Upper lobe of right lung (tissue), 1 donor: ENCODE results near the gene TCHP. TPM values are rescaled to one million over a fixed set of nuclear protein-coding genes. Genes with fewer than 3 reads are reported as not detected.

Experiments used
- ATAC-seq: fragments of 200-7000 bp; cut with Tn5 transposase; one replicate; pipeline ENCODE4 v1.9.1; 2020; ENCODE audit warnings: mild to moderate bottlenecking, moderate library complexity
- DNase-seq: peaks from one replicate; pipeline ENCODE4 v3.0.0-alpha.2; 2020
- H3K27ac ChIP-seq: fragments of 200-600 bp; one replicate; pipeline ENCODE4 v1.8.0; 2022
- H3K27me3 ChIP-seq: fragments of 200-600 bp; one replicate; pipeline ENCODE4 v1.8.0; 2022; ENCODE audit warnings: mild to moderate bottlenecking
- H3K36me3 ChIP-seq: fragments of 200-600 bp; one replicate; pipeline ENCODE4 v1.8.0; 2022
- H3K4me1 ChIP-seq: fragments of 200-600 bp; one replicate; pipeline ENCODE4 v1.8.0; 2022
- H3K4me3 ChIP-seq: fragments of 200-600 bp; one replicate; pipeline ENCODE4 v1.8.0; 2022; ENCODE audit warnings: mild to moderate bottlenecking
- H3K9me3 ChIP-seq: fragments of 200-600 bp; one replicate; pipeline ENCODE4 v1.8.0; 2022
- CTCF ChIP-seq: fragments of 200-600 bp; IDR thresholded peaks from one replicate; pipeline ENCODE4 v1.8.0; 2022; ENCODE audit warnings: antibody characterized with exemption
- intact Hi-C: fragments of 100-400 bp; cut with DNase I; formaldehyde crosslinking; loops from one replicate; pipeline ENCODE4 v1.11.0; 2022
- total RNA-seq: library from RNA; stranded (reverse); fragmentation: NEBNext Ultra II Directional; extraction: Animal tissue kit (Norgen Biotek cat#: 25700); gene quantifications from one replicate; pipeline ENCODE4 v1.2.1, GENCODE V29; 2021
- donor health status: DM: no; HTN: yes; CAD: no; lungs with severe emphysema.

The TCHP gene
- total RNA-seq, 1 donor from 2014 or later = 16.5 TPM

GRCh38 chr12:109877504-109878246 is 22.4 kb upstream of the TCHP start:
- ATAC-seq (no peak), DNase-seq (no peak)
- Histone ChIP-seq H3K4me3 (no peak overlapping the region), H3K27ac (no peak overlapping the region), H3K9me3 (no peaks in the 10 kb centered on the region), H3K4me1 (peaks cover 26% of the 10 kb centered on the region), H3K36me3 (peaks cover under 1% of the 10 kb centered on the region), H3K27me3 (no peaks in the 10 kb centered on the region)
- no peak for TF ChIP-seq CTCF
- intact Hi-C loops = no loop called here

DNA sequence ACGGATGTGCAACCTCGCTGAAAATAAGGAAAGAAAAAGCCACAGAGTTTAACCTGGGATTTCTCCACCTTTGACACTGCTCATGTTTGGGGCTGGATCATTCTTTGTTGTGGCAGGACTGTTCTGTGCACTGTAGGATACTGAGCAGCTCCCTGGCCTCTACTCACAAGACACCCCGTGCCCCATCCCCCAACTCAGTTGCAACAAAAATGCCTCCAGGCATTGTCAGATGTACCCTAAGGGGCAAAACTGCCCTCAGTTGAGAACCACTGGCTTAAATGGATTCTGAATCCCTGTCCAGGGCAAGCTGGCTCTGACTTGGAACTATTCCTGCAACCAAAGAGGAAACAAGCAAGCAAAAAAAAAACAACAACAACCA is 21.8 kb upstream of the TCHP start:
- Histone ChIP-seq H3K36me3 (no peaks in the 10 kb centered on the region), H3K27ac (no peak overlapping the region), H3K27me3 (no peaks in the 10 kb centered on the region), H3K4me1 (peaks cover 26% of the 10 kb centered on the region), H3K4me3 (no peak overlapping the region), H3K9me3 (no peaks in the 10 kb centered on the region)
- no peak for DNase-seq
- intact Hi-C loops = no loop called here
- no peak for TF ChIP-seq CTCF
- ATAC-seq = no peak

- DNase-seq (no peak), ATAC-seq (no peak)
- Histone ChIP-seq H3K27me3 (no peaks in the 10 kb centered on the region), H3K4me1 (peaks cover 26% of the 10 kb centered on the region), H3K4me3 (peak overlapping the region; percentile 75), H3K36me3 (no peaks in the 10 kb centered on the region), H3K9me3 (no peaks in the 10 kb centered on the region), H3K27ac (peak overlapping the region; percentile 87)
- no peak for TF ChIP-seq CTCF
- intact Hi-C loops = no loop called here
Measured at GRCh38 chr12:109878749-109879148, 21.3 kb upstream of the TCHP start.

GRCh38 chr12:109879351-109880042 is 20.6 kb upstream of the TCHP start:
- peak; percentile 1 for ATAC-seq

More at GRCh38 chr12:109879351-109880042, 20.6 kb upstream of the TCHP start:
- intact Hi-C loops = no loop called here
- no peaks in the 10 kb centered on the region for H3K9me3 ChIP-seq
- H3K4me3 ChIP-seq = peak overlapping the region; percentile 75
- no peak for DNase-seq
- no peaks in the 10 kb centered on the region for H3K27me3 ChIP-seq
- H3K4me1 ChIP-seq = peaks cover 26% of the 10 kb centered on the region
- H3K36me3 ChIP-seq = no peaks in the 10 kb centered on the region
- H3K27ac ChIP-seq = peak overlapping the region; percentile 87
- TF ChIP-seq CTCF = no peak
